Fibroblast of lung (primary cell): Measurements from ENCODE around the gene LAMTOR4. TPM values are rescaled to one million over a fixed set of nuclear protein-coding genes. Genes with fewer than 3 reads are reported as not detected.

ENCODE experiments used
- DNase-seq, 2 donors: peaks; one replicate each; pipeline versions ENCODE4 v3.0.0 to v3.0.0-alpha.2; 2010; ENCODE audit warnings: low read depth in 2 of 2
- H2AFZ ChIP-seq: 2 replicates; pipeline ENCODE4 v1.5.1; 2012; ENCODE audit warnings: low read length, control low read depth, inconsistent platforms
- H3K27ac ChIP-seq: 2 replicates; pipeline ENCODE4 v1.5.1; 2011; ENCODE audit warnings: low read length, control low read depth; ENCODE audit not compliant: insufficient read depth
- H3K27me3 ChIP-seq: 2 replicates; pipeline ENCODE4 v1.5.1; 2011; ENCODE audit warnings: mild to moderate bottlenecking, low read length; ENCODE audit not compliant: control insufficient read depth, insufficient read depth
- H3K36me3 ChIP-seq: 2 replicates; pipeline ENCODE4 v1.5.1; 2011; ENCODE audit warnings: low read length; ENCODE audit not compliant: control insufficient read depth, insufficient read depth
- H3K4me1 ChIP-seq: 2 replicates; pipeline ENCODE4 v1.5.1; 2011; ENCODE audit warnings: low read length; ENCODE audit not compliant: control insufficient read depth, insufficient read depth; ENCODE audit errors: extremely low read depth
- H3K4me2 ChIP-seq: 2 replicates; pipeline ENCODE4 v1.5.1; 2011; ENCODE audit warnings: low read length, control low read depth; ENCODE audit not compliant: insufficient read depth; ENCODE audit errors: extremely low read depth
- H3K4me3 ChIP-seq, 4 experiments: fragments of 200-600 bp in 1 of 4; sonication (generic) in 1 of 4; replicated peaks in 1 of 4; 2 replicates each; pipeline ENCODE4 v1.5.1; 2011 to 2016; ENCODE audit warnings: low read length in 4 of 4, low read depth in 3 of 4, mild to moderate bottlenecking in 3 of 4, control low read depth in 2 of 4, inconsistent platforms in 1 of 4, mixed read lengths in 1 of 4; ENCODE audit not compliant: insufficient read depth in 1 of 4; ENCODE audit errors: control extremely low read depth in 1 of 4
- H3K79me2 ChIP-seq: 2 replicates; pipeline ENCODE4 v1.5.1; 2012; ENCODE audit warnings: mild to moderate bottlenecking, low read length, inconsistent platforms; ENCODE audit not compliant: control insufficient read depth, insufficient read depth
- H3K9ac ChIP-seq: 2 replicates; pipeline ENCODE4 v1.5.1; 2011; ENCODE audit warnings: mild to moderate bottlenecking, low read length, control low read depth; ENCODE audit not compliant: insufficient read depth
- H3K9me3 ChIP-seq: 2 replicates; pipeline ENCODE4 v1.5.1; 2012; ENCODE audit warnings: low read depth, low read length; ENCODE audit not compliant: control insufficient read depth, insufficient read depth
- H4K20me1 ChIP-seq: 2 replicates; pipeline ENCODE4 v1.5.1; 2011; ENCODE audit warnings: low read length; ENCODE audit not compliant: control insufficient read depth, insufficient read depth; ENCODE audit errors: extremely low read depth
- CTCF ChIP-seq, 2 donors: IDR thresholded peaks in 1 of 2; conservative IDR thresholded peaks in 1 of 2; 1 replicate in 1 of 2; 2 replicates in 1 of 2; pipeline ENCODE4 v1.5.1; 2011 to 2012; ENCODE audit warnings: low read length in 2 of 2, control low read depth in 1 of 2, inconsistent platforms in 1 of 2, low read depth in 1 of 2, mild to moderate bottlenecking in 1 of 2
- EZH2 ChIP-seq: IDR thresholded peaks from 2 replicates; pipeline ENCODE4 v1.5.1; 2012; ENCODE audit warnings: low read length, control low read depth, mild to moderate bottlenecking; ENCODE audit errors: missing control alignments
- polyA plus RNA-seq, 2 donors: library from polyadenylated mRNA; depleted of rRNA in 1 of 2; stranded (reverse) in 1 of 2; unstranded in 1 of 2; fragments of >200 nt; gene quantifications; 2 replicates each; pipeline ENCODE4 v1.2.1, GENCODE V29; 2011 to 2012; ENCODE audit warnings: missing spikeins in 1 of 2
- total RNA-seq: library from RNA; depleted of rRNA; stranded (reverse); fragments of >200 nt; gene quantifications from 2 replicates; pipeline ENCODE4 v1.2.1, GENCODE V29; 2014

Gene LAMTOR4
- total and polyA plus RNA-seq, 2 donors (not counting 1 experiment from before 2014, with no cell fraction given): 95.0 to 116 TPM

GRCh38 chr7:100185726-100186125 is 37.0 kb downstream of the LAMTOR4 start:
- Histone ChIP-seq H3K27me3 (no peaks in the 10 kb centered on the region), H4K20me1 (no peaks in the 10 kb centered on the region), H3K79me2 (no peaks in the 10 kb centered on the region), H3K9ac (no peak overlapping the region), H3K27ac (no peak overlapping the region), H3K9me3 (no peaks in the 10 kb centered on the region), H3K36me3 (no peaks in the 10 kb centered on the region), H2AFZ (no peak overlapping the region), H3K4me2 (no peak overlapping the region), H3K4me1 (no peaks in the 10 kb centered on the region), H3K4me3 (no peak overlapping the region)
- no peak for DNase-seq
- TF ChIP-seq CTCF (conservative IDR thresholded peaks at IDR 0.05 in 1 of 2, IDR thresholded peaks at IDR 0.05 in 1 of 2; ENCODE audit: low read depth in 1 of 2, low read length in 2 of 2) (no peak), EZH2 (no peak)

GRCh38 chr7:100189061-100189460 is 40.3 kb downstream of the LAMTOR4 start:
- Histone ChIP-seq H3K79me2 (no peaks in the 10 kb centered on the region), H3K4me2 (no peak overlapping the region), H3K9ac (no peak overlapping the region), H3K4me3 (no peak overlapping the region), H3K36me3 (no peaks in the 10 kb centered on the region), H3K4me1 (no peaks in the 10 kb centered on the region), H3K9me3 (no peaks in the 10 kb centered on the region), H4K20me1 (no peaks in the 10 kb centered on the region), H3K27ac (no peak overlapping the region), H2AFZ (no peak overlapping the region), H3K27me3 (no peaks in the 10 kb centered on the region)
- DNase-seq: no peak
- TF ChIP-seq EZH2: no peak
- no peak for TF ChIP-seq CTCF (conservative IDR thresholded peaks at IDR 0.05 in 1 of 2, IDR thresholded peaks at IDR 0.05 in 1 of 2; ENCODE audit: low read depth in 1 of 2, low read length in 2 of 2)

GRCh38 chr7:100190048-100190711 is 41.5 kb downstream of the LAMTOR4 start:
- Histone ChIP-seq H3K4me3 (no peak overlapping the region), H2AFZ (no peak overlapping the region), H3K9me3 (no peaks in the 10 kb centered on the region), H3K27me3 (no peaks in the 10 kb centered on the region), H3K27ac (no peak overlapping the region), H3K9ac (no peak overlapping the region), H3K36me3 (no peaks in the 10 kb centered on the region), H3K4me2 (no peak overlapping the region), H3K4me1 (no peaks in the 10 kb centered on the region), H3K79me2 (no peaks in the 10 kb centered on the region), H4K20me1 (no peaks in the 10 kb centered on the region)
- DNase-seq: peak; percentile 39 to 73
- TF ChIP-seq CTCF (conservative IDR thresholded peaks at IDR 0.05 in 1 of 2, IDR thresholded peaks at IDR 0.05 in 1 of 2; ENCODE audit: low read depth in 1 of 2, low read length in 2 of 2): peak; percentile 25 to 47
- TF ChIP-seq EZH2: no peak
